PFSK-1 (cell line): Measurements from ENCODE around the gene PHC2.

Source experiments
- FOXP2 ChIP-seq: optimal IDR thresholded peaks from 2 replicates; pipeline ENCODE3; 2011; ENCODE audit warnings: borderline replicate concordance, control low read depth, inconsistent platforms; ENCODE audit not compliant: insufficient read depth; ENCODE audit errors: extremely low read length, extremely low read depth
- POLR2AphosphoS5 ChIP-seq: IDR thresholded peaks from 2 replicates; pipeline ENCODE4 v1.6.1; 2012; ENCODE audit warnings: low read depth, mild to moderate bottlenecking, control low read depth, low read length, moderate library complexity
- SIN3A ChIP-seq: IDR thresholded peaks from 2 replicates; pipeline ENCODE4 v1.6.1; 2012; ENCODE audit warnings: mild to moderate bottlenecking, low read length, moderate library complexity, borderline replicate concordance; ENCODE audit not compliant: insufficient read depth
- TAF1 ChIP-seq: IDR thresholded peaks from 2 replicates; pipeline ENCODE4 v1.6.1; 2012; ENCODE audit warnings: low read length, control low read depth, borderline replicate concordance; ENCODE audit not compliant: insufficient read depth
- TF ChIP-seq, protein P1 (sequence below), 2 experiments: IDR thresholded peaks; 2 replicates each; pipeline versions ENCODE4 v1.6.1 to v1.8.0; 2011 to 2012; ENCODE audit warnings: low read depth in 2 of 2, low read length in 2 of 2, control low read depth in 1 of 2, inconsistent platforms in 1 of 2, mild to moderate bottlenecking in 1 of 2, moderate library complexity in 1 of 2; ENCODE audit not compliant: insufficient read depth in 1 of 2

Gene PHC2

DNA sequence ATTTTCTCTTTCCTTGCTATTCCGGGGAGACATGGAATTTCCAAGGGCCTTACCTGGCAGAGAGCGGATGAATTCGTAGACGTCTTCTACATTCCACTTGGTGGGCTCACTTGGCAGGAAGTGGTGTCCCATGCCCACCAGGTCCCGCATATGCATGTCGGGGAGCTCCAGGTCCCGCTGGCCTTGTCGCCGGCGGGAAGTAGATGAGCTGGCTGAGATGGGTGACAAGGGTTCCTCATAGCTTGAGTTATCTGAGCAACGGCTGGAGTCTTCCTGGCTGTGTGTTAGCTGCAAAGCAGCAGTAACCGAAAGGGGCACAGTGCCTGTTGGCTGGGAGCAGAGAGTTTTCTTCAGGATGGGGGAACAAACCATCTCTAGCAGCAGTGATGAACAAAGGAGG is 102.1 kb downstream of the PHC2 start:
- no peak for TF ChIP-seq SIN3A
- no peak for TF ChIP-seq FOXP2
- TF ChIP-seq, protein P1, sequence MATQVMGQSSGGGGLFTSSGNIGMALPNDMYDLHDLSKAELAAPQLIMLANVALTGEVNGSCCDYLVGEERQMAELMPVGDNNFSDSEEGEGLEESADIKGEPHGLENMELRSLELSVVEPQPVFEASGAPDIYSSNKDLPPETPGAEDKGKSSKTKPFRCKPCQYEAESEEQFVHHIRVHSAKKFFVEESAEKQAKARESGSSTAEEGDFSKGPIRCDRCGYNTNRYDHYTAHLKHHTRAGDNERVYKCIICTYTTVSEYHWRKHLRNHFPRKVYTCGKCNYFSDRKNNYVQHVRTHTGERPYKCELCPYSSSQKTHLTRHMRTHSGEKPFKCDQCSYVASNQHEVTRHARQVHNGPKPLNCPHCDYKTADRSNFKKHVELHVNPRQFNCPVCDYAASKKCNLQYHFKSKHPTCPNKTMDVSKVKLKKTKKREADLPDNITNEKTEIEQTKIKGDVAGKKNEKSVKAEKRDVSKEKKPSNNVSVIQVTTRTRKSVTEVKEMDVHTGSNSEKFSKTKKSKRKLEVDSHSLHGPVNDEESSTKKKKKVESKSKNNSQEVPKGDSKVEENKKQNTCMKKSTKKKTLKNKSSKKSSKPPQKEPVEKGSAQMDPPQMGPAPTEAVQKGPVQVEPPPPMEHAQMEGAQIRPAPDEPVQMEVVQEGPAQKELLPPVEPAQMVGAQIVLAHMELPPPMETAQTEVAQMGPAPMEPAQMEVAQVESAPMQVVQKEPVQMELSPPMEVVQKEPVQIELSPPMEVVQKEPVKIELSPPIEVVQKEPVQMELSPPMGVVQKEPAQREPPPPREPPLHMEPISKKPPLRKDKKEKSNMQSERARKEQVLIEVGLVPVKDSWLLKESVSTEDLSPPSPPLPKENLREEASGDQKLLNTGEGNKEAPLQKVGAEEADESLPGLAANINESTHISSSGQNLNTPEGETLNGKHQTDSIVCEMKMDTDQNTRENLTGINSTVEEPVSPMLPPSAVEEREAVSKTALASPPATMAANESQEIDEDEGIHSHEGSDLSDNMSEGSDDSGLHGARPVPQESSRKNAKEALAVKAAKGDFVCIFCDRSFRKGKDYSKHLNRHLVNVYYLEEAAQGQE (IDR thresholded peaks at IDR 0.05; ENCODE audit: insufficient read depth in 1 of 2, low read depth in 2 of 2, low read length in 2 of 2) = no peak
- no peak for TF ChIP-seq POLR2AphosphoS5
- no peak for TF ChIP-seq TAF1

DNA sequence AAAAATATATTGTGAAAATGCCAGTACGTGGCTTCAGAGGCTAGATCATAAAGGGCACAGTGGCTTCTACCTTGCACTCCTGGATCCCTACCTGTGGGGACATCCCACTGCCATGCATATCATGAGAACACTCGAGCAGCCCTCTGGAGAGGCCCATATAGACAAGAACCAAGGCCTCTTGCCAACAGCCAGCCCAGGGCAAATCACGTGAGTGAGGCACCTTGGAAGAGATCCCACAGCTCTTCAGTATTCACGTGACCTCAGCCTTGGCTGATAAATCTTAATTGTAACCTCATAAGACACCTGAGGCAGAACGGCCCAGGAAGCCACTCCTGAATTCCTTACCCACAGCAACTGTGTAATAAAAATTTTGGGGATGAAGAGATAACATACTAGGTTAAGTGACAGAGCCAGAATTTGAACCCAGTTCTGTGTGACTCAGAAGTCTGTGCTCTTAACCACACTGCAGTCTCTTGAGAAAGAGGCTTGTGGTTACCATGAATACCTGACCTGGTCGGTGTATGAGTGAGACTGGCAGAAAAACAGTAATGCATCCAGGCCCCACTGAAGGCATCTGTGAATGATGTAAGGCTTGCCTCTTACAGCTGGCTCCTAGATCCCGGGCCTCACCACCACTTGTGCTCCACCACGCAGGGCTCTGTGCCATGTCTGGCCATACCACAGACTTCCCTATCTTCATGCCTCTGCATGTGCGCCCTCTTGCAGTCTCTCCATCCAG is 103.1 kb downstream of the PHC2 start:
- TF ChIP-seq POLR2AphosphoS5 (no peak), SIN3A (no peak), TAF1 (no peak)

DNA sequence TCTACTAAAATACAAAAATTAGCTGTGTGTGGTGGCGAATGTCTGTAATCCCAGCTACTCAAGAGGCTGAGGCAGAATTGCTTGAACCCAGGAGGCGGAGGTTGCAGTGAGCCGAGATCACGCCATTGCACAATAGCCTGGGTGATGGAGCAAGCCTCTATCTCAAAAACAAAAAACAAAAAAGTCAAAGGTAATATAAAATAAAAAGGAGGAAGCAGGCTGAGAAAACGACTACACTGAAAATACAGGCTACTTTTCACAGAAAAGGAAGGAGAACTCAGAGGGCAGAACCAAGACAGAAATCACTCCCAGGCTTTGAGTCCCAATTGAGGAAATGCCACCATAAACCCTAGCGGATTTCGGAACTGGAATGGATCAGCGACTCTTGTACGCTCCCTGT is 104.1 kb downstream of the PHC2 start:
- no peak for TF ChIP-seq SIN3A
- TF ChIP-seq TAF1 = no peak
- TF ChIP-seq, protein P1 (IDR thresholded peaks at IDR 0.05; ENCODE audit: insufficient read depth in 1 of 2, low read depth in 2 of 2, low read length in 2 of 2) = no peak
- no peak for TF ChIP-seq FOXP2
- no peak for TF ChIP-seq POLR2AphosphoS5

DNA sequence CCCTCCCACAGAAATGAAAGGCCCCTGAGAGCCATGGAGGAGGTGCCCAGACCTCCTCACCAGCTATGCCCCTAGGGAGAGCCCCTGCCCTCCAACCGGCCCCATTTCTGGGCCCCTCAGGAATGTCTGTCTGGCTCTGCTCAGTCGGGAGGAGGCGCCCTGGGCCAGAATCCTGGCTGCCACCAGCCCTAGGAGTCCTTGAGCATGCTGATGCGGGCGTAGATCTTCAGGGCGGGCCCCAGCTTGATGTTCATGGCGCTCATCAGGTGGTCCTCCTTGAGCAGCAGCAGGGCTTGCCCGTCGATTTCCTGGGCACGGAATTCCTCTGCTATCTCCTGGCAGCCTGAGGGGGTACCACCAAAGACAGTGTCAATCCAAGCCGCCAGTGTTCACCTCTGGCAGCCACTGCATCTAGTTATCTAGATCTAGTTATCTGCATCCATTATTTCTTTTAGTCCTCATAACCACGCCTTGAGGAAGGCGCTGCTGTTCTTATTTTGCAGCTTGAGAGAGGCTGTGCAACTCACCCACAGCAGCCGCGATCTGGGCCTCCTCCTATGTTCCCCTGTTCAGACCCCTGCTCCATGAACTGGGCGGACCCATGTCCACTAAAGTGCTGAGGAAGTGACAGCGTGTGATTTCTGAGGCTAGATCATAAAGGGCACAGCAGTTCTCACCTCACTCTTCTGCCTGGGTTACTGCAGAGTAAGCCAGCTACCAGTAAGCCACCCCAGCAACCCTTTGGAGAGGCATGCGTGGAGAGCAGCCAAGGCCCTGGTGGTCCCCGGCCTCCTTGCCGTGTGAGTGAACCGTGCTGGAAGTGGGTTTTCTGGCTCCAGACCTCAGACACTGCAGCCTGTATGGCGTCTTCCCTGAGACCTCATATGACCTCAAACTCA is 106.0 kb downstream of the PHC2 start:
- no peak for TF ChIP-seq FOXP2
- TF ChIP-seq, protein P1 (IDR thresholded peaks at IDR 0.05; ENCODE audit: insufficient read depth in 1 of 2, low read depth in 2 of 2, low read length in 2 of 2) = no peak
- TF ChIP-seq TAF1 = no peak
- TF ChIP-seq SIN3A = no peak
- no peak for TF ChIP-seq POLR2AphosphoS5

DNA sequence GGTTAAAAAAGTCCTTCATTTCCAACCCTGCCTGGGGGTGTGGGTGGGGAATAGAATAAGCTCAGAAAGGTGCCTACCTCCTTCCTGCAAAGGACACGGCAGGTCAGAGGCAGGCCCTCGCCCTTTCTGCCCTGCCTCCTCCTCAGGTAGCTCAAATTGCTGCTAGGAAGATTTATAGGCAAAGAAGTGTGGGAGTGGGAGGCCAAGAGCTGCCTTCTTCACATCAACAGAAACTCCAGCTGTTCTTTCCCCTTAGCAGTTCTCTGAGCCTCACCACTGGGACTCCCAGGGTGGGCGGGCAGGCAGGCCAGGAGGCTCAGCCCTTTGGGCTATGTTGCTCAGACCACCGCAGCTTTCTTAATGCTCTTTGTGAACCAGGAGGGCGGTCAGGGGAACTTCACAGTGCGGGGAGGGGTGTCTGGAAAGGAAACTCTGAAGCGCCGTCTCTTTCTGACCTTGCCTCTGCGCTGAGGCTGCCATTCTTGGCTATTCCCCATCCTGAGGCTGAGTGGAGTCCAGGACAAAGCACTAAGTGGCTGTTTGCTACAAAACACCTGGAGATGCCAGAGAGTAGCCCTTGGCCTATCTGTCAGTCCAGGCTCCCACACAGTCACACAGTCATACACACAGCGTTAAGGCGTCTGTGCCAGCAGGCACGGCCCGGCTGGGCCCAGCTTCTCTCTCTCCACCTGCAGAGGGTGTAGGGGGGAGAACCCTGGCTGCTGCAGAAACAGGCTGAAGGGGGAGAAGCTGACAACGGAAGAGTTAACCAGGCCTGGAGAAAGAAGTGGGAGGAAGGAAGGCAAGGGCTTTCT is 107.0 kb downstream of the PHC2 start:
- TF ChIP-seq SIN3A (no peak), FOXP2 (no peak), POLR2AphosphoS5 (no peak), TAF1 (no peak)
- TF ChIP-seq, protein P1 (IDR thresholded peaks at IDR 0.05; ENCODE audit: insufficient read depth in 1 of 2, low read depth in 2 of 2, low read length in 2 of 2) = no peak
